Panc1 (cell line): Measurements from ENCODE around the gene FGGY. TPM values are rescaled to one million over a fixed set of nuclear protein-coding genes. Genes with fewer than 3 reads are reported as not detected.

Experiments used
- ATAC-seq: fragments of 200-7000 bp; cut with Tn5 transposase; 2 replicates; pipeline ENCODE4 v1.9.1; 2020; ENCODE audit warnings: mild to moderate bottlenecking, moderate library complexity
- BruUV-seq: library from RNA; stranded (reverse); fragments of 400-500 nt; replicated peaks from 2 replicates; lab custom pipeline; 2021; lab: Mats Ljungman, UMichigan
- CTCF ChIA-PET: fragments of 300-600 bp; sonication (Branson Sonifier 250); formaldehyde crosslinking; loops from one replicate; lab custom pipeline; 2022; ENCODE audit warnings: antibody characterized with exemption; lab: Charles Lee
- POLR2A ChIA-PET: fragments of 300-600 bp; sonication (Branson Sonifier 250); formaldehyde crosslinking; loops from one replicate; lab custom pipeline; 2022; ENCODE audit warnings: antibody characterized with exemption; lab: Charles Lee
- DNase-seq: peaks from one replicate; pipeline ENCODE4 v3.0.0-alpha.2; 2010; ENCODE audit warnings: low read depth, low spot score
- H3K27ac ChIP-seq: 2 replicates; pipeline ENCODE4 v1.5.1; 2011; ENCODE audit warnings: mild to moderate bottlenecking, low read length, inconsistent platforms
- H3K27me3 ChIP-seq: fragments of 200-500 bp; sonication (Bioruptor generic); 2 replicates; pipeline ENCODE4 v1.6.0; 2014; ENCODE audit warnings: low read length, inconsistent platforms; ENCODE audit not compliant: control insufficient read depth, insufficient read depth
- H3K36me3 ChIP-seq: fragments of 200-500 bp; sonication (Bioruptor generic); 2 replicates; pipeline ENCODE4 v1.5.1; 2014; ENCODE audit warnings: inconsistent platforms, mild to moderate bottlenecking, low read length, moderate library complexity; ENCODE audit not compliant: control insufficient read depth, insufficient read depth
- H3K4me1 ChIP-seq: 2 replicates; pipeline ENCODE4 v1.5.1; 2011; ENCODE audit warnings: inconsistent platforms, mild to moderate bottlenecking, low read length, moderate library complexity; ENCODE audit not compliant: control insufficient read depth, insufficient read depth
- H3K4me3 ChIP-seq, 2 experiments: 2 replicates each; pipeline ENCODE4 v1.5.1; 2011 to 2012; ENCODE audit warnings: low read depth in 2 of 2, low read length in 2 of 2, mild to moderate bottlenecking in 2 of 2, inconsistent platforms in 1 of 2, moderate library complexity in 1 of 2
- H3K9me3 ChIP-seq: fragments of 200-500 bp; sonication (Bioruptor generic); 2 replicates; pipeline ENCODE4 v1.5.1; 2014; ENCODE audit warnings: low read depth, mild to moderate bottlenecking, inconsistent platforms, low read length, moderate library complexity; ENCODE audit not compliant: control insufficient read depth, insufficient read depth
- POLR2AphosphoS5 ChIP-seq: IDR thresholded peaks from 2 replicates; pipeline ENCODE4 v1.6.1; 2012; ENCODE audit warnings: mild to moderate bottlenecking, low read depth, low read length, moderate library complexity
- SIN3A ChIP-seq: IDR thresholded peaks from 2 replicates; pipeline ENCODE4 v1.6.1; 2012; ENCODE audit warnings: low read depth, mild to moderate bottlenecking, low read length, moderate library complexity, borderline replicate concordance; ENCODE audit not compliant: insufficient read depth
- TCF7L2 ChIP-seq: IDR thresholded peaks from 2 replicates; pipeline ENCODE4 v1.6.1; 2011; ENCODE audit warnings: mild to moderate bottlenecking, low read depth, low read length, inconsistent platforms
- in situ Hi-C: cut with HindIII; loops from 2 replicates; pipeline ENCODE4 v1.10.0; 2016; ENCODE audit warnings: low sequenced_read_pairs, low pct_unique_long_range_greater_than_20kb
- intact Hi-C: fragments of 100-400 bp; cut with micrococcal nuclease; formaldehyde crosslinking; loops from one replicate; pipeline ENCODE4 v1.10.0; 2022; ENCODE audit not compliant: unreplicated experiment
- total RNA-seq: library from RNA; stranded (reverse); gene quantifications from one replicate; pipeline ENCODE4 v1.2.1, GENCODE V29; 2021; ENCODE audit not compliant: unreplicated experiment
- TF ChIP-seq, protein P1 (sequence below), 2 experiments: IDR thresholded peaks; 2 replicates each; pipeline ENCODE4 v1.6.1; 2011 to 2012; ENCODE audit warnings: low read depth in 2 of 2, control low read depth in 1 of 2, low read length in 1 of 2, mild to moderate bottlenecking in 1 of 2, moderate library complexity in 1 of 2; ENCODE audit not compliant: insufficient read depth in 1 of 2
- TF ChIP-seq, protein P2 (sequence below): fragments of 450-650 bp; IDR thresholded peaks from 2 replicates; pipeline ENCODE4 v1.5.1; 2017; ENCODE audit warnings: mild to moderate bottlenecking

Gene FGGY
- total RNA-seq, 1 experiment from 2014 or later, result 15.5 TPM

DNA sequence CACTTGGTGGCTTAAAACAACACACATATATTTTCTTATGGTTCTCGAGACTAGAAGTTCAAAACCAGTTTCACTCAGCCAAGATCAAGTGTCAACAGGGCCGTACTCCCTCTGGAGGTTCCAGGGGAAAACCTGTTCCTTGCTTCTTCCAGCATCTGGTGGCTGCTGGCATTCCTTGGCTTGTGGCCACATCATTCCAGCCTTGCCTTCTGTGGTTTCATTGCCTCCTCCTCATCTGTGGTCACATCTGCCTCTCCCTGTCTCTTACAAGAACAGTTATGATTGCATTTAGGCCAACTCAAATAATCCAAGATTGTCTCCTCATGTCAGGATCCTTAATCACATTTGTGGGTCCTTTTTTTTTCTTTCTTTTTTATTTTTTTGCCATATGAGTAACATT, 277.2 kb downstream of the FGGY start:
- CTCF ChIA-PET, result no interaction called here
- intact Hi-C loops, result no loop called here
- TF ChIP-seq TCF7L2 (no peak), POLR2AphosphoS5 (no peak), SIN3A (no peak)
- TF ChIP-seq, protein P1, sequence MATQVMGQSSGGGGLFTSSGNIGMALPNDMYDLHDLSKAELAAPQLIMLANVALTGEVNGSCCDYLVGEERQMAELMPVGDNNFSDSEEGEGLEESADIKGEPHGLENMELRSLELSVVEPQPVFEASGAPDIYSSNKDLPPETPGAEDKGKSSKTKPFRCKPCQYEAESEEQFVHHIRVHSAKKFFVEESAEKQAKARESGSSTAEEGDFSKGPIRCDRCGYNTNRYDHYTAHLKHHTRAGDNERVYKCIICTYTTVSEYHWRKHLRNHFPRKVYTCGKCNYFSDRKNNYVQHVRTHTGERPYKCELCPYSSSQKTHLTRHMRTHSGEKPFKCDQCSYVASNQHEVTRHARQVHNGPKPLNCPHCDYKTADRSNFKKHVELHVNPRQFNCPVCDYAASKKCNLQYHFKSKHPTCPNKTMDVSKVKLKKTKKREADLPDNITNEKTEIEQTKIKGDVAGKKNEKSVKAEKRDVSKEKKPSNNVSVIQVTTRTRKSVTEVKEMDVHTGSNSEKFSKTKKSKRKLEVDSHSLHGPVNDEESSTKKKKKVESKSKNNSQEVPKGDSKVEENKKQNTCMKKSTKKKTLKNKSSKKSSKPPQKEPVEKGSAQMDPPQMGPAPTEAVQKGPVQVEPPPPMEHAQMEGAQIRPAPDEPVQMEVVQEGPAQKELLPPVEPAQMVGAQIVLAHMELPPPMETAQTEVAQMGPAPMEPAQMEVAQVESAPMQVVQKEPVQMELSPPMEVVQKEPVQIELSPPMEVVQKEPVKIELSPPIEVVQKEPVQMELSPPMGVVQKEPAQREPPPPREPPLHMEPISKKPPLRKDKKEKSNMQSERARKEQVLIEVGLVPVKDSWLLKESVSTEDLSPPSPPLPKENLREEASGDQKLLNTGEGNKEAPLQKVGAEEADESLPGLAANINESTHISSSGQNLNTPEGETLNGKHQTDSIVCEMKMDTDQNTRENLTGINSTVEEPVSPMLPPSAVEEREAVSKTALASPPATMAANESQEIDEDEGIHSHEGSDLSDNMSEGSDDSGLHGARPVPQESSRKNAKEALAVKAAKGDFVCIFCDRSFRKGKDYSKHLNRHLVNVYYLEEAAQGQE (IDR thresholded peaks at IDR 0.05; ENCODE audit: insufficient read depth in 1 of 2, low read depth in 2 of 2, low read length in 1 of 2), result no peak
- TF ChIP-seq, protein P2, sequence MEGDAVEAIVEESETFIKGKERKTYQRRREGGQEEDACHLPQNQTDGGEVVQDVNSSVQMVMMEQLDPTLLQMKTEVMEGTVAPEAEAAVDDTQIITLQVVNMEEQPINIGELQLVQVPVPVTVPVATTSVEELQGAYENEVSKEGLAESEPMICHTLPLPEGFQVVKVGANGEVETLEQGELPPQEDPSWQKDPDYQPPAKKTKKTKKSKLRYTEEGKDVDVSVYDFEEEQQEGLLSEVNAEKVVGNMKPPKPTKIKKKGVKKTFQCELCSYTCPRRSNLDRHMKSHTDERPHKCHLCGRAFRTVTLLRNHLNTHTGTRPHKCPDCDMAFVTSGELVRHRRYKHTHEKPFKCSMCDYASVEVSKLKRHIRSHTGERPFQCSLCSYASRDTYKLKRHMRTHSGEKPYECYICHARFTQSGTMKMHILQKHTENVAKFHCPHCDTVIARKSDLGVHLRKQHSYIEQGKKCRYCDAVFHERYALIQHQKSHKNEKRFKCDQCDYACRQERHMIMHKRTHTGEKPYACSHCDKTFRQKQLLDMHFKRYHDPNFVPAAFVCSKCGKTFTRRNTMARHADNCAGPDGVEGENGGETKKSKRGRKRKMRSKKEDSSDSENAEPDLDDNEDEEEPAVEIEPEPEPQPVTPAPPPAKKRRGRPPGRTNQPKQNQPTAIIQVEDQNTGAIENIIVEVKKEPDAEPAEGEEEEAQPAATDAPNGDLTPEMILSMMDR, result no peak
- H3K4me1 ChIP-seq, result no peaks in the 10 kb centered on the region
- in situ Hi-C loops, result no loop called here
- H3K27me3 ChIP-seq, result no peaks in the 10 kb centered on the region
- 0 out of 2 replicates have a peak, but pooled peaks cover 4% of the 10 kb centered on the region for H3K9me3 ChIP-seq
- no peak overlapping the region for H3K27ac ChIP-seq
- POLR2A ChIA-PET, result interaction anchor here (0.5 kb wide), 1 partner anchor 790 kb away, joined by 3 read pairs; the partner anchor contains the start of gene JUN
- BruUV-seq, result no TSS peak
- DNase-seq, result no peak
- no peaks in the 10 kb centered on the region for H3K36me3 ChIP-seq
- no peak for ATAC-seq
- H3K4me3 ChIP-seq, result no peak overlapping the region

DNA sequence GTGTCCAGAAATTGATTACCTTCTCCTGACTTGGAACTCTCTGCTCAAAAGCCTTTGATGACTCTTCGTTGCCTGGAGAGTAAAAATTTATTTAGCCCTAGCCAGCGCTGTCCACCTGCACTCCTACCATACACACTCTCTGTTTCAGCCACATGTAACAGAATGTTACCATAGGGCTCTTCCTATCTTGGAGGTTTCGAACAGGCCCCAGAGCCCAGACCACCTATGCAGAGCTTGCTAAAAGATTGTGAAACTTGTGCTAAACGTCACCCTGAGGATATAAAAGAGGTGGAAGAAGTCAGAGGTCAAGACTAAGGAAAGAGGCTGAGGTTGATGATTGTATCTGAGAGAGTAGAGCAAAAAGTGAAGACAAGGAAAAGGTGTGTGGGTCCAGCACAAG, 280.9 kb downstream of the FGGY start:
- Histone ChIP-seq H3K4me1 (no peaks in the 10 kb centered on the region), H3K27ac (no peak overlapping the region), H3K36me3 (no peaks in the 10 kb centered on the region), H3K27me3 (no peaks in the 10 kb centered on the region), H3K9me3 (0 out of 2 replicates have a peak, but pooled peaks cover 4% of the 10 kb centered on the region), H3K4me3 (no peak overlapping the region)
- TF ChIP-seq TCF7L2 (no peak), SIN3A (no peak), POLR2AphosphoS5 (no peak)
- TF ChIP-seq, protein P1 (IDR thresholded peaks at IDR 0.05; ENCODE audit: insufficient read depth in 1 of 2, low read depth in 2 of 2, low read length in 1 of 2), result no peak
- TF ChIP-seq, protein P2, result no peak
- ATAC-seq (no peak), DNase-seq (no peak)
- CTCF ChIA-PET, result no interaction called here
- in situ Hi-C loops, result no loop called here
- BruUV-seq, result no TSS peak
- intact Hi-C loops, result no loop called here
- POLR2A ChIA-PET, result no interaction called here
